ENCODE data around the gene HEG1.

DNA sequence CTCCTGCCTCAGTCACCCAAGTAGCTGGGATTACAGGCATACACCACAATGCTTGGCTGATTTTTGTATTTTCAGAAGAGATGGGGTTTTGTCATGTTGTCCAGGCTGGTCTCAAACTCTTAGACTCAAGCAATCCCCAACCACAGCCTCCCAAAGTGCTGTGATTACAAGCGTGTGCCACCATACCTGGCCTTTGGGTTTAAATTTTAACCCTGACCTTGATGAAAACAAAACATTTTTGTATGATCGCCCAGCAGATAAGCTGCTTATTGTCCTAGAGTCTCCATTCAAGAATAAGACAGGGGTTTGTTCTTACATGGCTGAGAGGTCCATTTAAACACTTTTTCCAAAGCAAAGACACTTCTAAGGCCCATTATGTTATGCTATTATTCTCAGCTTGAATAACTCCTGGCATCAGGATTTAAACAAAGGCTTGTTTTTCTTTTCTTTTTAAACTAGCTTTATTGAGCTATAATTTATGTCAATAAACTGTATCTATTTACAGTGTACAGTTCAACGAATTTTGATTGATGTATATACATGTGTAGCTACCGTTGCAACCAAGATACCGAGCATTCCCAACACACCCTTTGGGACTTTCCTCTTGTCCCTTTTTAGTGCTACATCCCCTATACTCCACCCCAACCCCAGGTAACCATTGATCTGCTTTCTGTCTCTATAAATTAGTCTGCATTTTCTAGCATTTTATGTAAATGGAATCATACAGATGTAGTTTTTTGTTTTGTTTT lies 119.8 kb downstream of the HEG1 start:
- TF ChIP-seq, protein P1, sequence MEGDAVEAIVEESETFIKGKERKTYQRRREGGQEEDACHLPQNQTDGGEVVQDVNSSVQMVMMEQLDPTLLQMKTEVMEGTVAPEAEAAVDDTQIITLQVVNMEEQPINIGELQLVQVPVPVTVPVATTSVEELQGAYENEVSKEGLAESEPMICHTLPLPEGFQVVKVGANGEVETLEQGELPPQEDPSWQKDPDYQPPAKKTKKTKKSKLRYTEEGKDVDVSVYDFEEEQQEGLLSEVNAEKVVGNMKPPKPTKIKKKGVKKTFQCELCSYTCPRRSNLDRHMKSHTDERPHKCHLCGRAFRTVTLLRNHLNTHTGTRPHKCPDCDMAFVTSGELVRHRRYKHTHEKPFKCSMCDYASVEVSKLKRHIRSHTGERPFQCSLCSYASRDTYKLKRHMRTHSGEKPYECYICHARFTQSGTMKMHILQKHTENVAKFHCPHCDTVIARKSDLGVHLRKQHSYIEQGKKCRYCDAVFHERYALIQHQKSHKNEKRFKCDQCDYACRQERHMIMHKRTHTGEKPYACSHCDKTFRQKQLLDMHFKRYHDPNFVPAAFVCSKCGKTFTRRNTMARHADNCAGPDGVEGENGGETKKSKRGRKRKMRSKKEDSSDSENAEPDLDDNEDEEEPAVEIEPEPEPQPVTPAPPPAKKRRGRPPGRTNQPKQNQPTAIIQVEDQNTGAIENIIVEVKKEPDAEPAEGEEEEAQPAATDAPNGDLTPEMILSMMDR (IDR thresholded peaks at IDR 0.05) = no peak
- no peak for TF ChIP-seq POLR2A (IDR thresholded peaks at IDR 0.05)
